Activated CD8-positive, alpha-beta memory T cell treated with anti-CD3 and anti-CD28 coated beads, Interleukin-2, amount 50 U/mL, for 48 hours (primary cell): ENCODE results near the gene MCF2L.
"Not testable (repeated sequence)": the region's sequence is repeated elsewhere in the genome, so short reads cannot be mapped to it uniquely, and the experiment has no call there.

Source experiments
- DNase-seq: peaks from one replicate; pipeline ENCODE4 v3.0.0-alpha.2; 2020

Gene MCF2L, protein sequence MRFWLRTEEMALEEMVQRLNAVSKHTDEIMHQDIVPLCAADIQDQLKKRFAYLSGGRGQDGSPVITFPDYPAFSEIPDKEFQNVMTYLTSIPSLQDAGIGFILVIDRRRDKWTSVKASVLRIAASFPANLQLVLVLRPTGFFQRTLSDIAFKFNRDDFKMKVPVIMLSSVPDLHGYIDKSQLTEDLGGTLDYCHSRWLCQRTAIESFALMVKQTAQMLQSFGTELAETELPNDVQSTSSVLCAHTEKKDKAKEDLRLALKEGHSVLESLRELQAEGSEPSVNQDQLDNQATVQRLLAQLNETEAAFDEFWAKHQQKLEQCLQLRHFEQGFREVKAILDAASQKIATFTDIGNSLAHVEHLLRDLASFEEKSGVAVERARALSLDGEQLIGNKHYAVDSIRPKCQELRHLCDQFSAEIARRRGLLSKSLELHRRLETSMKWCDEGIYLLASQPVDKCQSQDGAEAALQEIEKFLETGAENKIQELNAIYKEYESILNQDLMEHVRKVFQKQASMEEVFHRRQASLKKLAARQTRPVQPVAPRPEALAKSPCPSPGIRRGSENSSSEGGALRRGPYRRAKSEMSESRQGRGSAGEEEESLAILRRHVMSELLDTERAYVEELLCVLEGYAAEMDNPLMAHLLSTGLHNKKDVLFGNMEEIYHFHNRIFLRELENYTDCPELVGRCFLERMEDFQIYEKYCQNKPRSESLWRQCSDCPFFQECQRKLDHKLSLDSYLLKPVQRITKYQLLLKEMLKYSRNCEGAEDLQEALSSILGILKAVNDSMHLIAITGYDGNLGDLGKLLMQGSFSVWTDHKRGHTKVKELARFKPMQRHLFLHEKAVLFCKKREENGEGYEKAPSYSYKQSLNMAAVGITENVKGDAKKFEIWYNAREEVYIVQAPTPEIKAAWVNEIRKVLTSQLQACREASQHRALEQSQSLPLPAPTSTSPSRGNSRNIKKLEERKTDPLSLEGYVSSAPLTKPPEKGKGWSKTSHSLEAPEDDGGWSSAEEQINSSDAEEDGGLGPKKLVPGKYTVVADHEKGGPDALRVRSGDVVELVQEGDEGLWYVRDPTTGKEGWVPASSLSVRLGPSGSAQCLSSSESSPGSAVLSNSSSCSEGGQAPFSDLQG

DNA sequence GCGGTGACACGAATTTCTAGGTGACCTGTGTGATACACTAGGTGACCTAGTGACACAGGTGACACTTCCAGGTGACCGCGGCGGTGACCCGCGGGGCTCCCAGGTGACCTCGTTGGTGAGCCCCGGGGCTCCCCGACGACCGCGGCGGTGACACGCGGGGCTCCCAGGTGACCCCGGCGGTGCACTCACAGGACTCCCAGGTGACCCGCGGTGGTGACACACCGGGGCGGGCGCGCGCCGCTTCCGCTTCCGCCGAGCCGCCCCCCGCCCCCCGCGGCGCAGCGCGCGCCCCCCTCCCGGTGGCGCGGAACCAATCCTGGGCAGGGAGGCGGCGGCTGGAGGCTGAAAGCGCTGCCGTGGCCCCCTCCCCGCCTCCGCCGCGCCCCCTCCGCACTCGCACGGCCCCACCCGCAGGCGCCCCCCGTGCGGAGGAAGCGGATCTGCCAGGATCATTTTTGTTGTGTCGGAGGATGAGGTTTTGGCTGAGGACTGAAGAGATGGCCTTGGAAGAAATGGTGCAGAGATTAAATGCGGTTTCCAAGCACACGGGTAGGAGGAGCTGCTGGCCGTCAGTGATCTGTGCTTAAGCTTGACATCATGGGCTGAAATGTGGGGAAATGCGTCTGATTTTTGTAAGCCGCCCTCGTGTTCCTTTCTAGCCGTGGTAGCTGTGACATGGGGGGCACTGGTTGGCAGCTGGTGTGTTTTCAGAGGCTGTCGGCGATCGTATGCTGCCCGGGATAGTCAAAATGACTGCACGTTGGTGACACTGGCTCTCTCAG lies at the start of gene MCF2L:
Gene MCF2L (plus strand): TSS at position 305 of the 782 bp plus-strand sequence. CDS start 166 bp downstream, at position 471.
- DNase-seq = peak; percentile 79

DNA sequence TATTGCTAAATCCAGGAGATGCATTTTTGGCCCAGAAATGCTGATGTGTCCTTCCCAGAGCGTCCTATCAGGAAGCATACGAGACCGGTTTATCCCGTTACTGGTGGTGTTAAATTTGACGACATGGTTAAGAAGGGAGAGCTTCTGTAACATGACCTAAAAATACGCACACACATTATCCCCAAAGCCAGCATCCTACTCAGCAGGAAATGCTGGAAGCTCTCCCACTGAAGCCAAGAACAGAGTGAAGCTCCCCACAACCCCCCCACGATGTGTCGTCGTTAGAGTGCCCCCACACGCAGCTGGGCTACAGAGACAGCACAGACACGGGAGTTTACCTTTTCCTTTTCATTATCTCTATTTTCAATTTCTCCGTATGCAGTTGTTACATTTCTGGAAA lies 45.1 kb upstream of the MCF2L start:
- no peak for DNase-seq

DNA sequence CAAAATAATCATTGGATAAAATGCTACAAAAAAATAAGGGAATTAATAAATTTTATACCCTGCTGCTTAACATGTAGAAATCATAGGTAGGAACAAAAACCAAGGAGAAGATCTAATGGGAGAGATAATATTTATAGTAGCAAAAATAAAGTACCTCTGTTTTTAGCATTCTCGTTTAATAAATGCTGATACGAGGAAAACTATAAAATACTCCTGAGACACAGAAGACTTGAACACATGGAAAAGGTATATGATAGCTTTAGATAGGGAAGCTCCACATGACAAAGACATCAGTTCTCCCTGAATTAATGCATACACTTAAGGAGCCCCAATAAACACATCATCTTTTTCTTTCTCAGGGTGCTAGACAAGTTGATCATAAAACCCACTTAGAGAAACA lies 44.6 kb upstream of the MCF2L start:
- no peak for DNase-seq

DNA sequence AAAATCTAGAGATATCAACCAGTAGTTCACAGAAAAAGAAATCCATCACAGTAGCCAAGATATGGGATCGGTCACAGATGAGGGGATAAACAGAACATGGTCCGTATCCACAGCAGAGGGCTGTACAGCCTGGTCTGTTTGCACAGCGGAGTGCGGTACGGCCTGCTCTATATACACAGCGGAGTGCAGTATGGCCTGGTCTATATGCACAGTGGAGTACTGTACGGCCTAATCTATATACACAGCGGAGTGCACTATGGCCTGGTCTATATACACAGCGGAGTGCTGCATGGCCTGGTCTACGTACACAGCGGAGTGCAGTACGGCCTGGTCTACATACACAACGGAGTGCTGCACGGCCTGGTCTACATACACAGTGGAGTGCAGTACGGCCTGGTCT lies 43.0 kb upstream of the MCF2L start:
- DNase-seq = no peak

DNA sequence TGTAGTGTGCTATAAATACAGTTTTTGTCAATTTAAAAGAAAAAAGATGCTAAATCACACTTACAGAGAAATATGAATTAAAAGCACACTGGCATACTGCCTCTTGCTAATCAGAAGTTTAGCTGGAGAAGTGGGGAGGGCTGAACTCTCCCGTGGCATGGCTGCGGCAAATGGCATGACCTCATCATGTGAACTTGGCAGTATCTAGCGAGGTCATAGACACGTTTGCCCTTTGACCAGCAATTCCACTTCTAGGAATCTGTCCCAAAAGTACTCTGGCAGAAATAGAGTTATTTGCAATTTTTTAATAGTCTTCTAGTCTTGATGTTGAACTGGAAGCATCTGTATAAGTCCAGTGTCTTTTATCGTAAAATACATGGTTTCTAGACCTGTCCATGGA lies 42.0 kb upstream of the MCF2L start:
- no peak for DNase-seq

DNA sequence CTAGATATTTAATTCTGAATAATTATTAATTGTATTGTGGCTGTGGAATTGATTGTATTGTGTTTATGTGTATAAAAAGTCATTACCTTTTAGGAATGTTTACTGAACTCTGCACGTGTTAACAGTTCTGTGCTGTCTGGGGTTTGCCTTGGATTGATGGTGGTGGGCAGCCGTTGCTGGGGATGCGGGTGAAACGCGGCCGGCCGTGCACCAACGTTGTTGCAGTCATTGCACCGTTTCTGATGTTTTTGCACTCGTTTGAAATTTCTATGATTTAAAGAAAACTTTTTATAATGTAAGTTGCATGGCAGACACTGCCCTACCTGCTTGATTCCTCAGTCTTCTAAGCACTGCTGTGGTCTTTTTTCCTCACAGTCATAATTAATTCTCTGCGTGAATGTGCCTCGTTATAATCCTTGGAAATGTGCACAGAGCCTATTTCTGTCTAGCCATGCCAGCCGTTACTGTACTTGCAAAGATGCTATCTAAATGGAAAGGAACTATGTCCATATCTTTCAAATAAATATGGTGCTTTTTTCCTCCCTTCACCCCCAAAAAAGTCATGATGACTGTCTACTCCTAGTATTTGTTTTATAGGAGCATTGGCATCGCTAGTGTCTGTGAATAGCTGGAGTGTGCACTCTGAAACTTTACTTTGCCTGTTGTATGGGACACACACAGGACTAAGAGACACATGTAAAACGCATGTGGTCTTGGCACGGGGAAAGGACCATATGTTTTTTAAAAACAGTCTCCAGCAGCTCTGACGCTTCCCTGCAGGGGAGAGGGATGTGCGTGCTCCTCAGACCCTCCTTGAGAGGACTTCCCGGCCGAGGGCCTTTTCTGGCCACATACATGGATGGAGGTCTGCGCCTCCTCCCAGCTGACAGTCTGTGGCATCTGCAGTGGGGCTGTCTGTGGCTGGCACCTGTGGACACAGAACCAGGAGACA lies 40.7 kb upstream of the MCF2L start:
- DNase-seq = no peak

DNA sequence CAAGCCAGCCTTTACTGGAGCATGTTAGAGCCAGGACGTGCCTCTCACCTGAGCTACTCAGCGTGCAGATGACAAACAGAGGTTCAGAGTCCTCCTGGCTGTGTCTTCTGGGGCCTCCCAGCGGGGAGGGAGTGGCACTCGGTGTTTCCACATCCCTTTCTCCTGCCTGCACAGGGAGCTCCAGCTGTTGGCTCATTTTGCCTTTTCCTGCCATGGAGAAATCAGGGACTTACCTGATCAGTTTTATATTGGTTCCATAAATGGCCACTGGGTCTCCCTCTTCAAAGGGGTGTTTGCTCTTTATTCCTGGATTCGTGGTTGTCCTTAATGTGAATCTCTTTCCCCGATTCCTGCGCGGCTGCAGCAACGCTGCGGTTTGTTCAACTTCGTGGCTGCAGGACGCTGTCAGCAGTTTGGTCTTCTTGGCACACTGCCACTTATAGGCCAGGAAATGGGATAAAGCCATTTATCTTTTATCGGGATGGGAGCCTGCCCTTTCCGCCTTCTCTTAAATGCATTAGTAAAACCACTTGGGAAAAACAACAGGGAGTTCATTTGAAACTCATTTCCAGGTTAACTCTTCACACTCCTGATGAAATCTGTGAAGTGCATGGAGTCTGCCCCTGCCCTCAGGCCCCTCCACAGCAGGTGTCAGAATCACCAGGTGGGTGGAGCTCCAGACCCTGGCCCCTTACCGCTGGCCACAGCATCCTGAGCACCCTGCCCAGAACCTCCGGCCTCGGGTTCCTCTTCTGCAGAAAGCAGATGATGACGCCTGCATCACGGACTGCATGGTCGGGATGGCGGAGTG lies 39.8 kb upstream of the MCF2L start:
- DNase-seq = no peak

DNA sequence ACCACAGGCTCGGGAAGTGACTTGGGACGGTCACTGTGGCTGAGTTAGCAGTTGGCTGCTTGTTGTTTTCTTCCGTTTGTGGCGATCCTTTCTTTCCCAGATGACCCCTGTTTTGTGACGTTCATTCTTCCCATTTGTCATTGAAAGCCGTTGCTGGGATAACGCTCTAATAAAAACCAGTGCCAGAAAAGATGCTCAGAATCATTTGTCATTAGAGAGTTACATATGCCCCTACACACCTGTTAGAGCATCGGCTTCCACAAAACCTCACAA lies 39.3 kb upstream of the MCF2L start:
- no peak for DNase-seq

DNA sequence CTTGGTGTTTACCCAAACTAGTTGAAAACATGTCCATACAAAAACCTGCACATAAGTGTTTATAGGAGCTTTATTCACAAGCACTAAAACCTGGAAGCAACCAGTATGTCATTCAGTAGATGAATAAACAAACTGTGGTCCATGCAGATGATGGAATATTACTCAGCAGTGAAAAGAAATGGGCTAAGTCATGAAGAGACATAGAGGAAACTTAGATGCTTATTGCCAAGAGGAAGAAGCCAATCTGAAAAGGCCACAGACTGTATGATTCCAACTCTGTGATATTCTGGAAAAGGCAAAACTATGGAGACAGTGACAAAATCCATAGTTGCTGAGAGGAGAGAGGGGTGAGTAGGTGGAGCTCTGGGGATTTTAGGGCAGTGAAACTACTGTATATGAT lies 38.8 kb upstream of the MCF2L start:
- no peak for DNase-seq

DNA sequence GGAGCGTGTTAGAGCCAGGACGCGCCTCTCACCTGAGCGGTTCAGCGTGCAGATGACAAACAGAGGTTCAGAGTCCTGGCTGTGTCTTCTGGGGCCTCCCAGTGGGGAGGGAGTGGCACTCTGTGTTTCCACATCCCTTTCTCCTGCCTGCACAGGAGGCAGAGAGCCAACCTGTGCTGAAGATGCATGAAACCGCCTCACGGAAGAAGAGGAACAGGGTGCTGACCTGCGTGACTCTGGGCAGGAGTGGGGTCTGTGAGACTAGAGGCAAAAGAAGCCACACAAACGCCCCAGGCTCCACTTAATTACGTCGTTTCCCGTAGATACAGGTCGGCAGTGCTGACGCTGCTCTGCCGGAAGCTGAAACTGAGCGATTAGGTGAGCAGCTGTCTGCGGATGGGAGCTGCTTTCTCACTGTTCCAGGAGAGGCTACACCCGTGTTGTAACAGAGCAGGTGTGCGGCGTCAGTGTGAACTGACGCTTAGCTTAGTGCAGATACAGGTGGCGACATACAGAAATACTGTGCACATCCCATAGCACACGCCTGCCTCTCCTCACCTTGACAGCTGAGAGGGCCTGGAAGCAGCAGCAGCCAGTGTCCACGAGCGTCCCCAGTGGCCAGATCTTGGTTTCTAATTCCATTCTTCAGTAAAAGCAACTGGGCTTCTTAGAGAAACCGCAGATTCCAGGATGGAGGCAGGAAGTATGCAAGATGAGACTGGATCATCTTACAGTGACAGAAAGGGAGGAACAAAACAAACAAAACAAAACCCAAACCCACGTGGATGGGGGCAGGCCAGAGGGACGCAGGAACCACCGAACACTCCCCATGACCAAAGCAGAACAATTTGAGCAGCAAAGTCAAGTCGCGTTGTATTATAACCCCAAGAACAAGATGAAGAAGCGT lies 37.7 kb upstream of the MCF2L start:
- DNase-seq = no peak

DNA sequence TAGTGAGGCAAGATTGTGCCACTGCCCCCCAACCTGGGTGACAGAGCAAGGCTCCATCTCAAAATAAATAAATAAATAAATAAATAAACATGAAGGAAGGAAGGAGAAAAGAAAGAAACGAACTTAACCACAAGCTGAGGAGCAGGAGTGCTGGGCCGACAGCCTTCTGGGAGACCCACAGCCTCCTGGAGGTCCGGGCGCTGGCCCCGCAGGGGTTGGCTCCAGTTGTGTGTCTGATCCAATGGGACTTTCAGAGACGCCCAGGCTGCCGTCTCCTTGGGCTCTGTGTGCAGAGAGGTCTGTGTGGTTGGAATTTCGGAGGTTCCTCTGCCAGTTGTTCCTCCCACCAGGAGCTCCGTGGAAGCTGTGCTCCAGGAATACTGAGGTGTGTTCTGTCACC lies 36.0 kb upstream of the MCF2L start:
- no peak for DNase-seq

DNA sequence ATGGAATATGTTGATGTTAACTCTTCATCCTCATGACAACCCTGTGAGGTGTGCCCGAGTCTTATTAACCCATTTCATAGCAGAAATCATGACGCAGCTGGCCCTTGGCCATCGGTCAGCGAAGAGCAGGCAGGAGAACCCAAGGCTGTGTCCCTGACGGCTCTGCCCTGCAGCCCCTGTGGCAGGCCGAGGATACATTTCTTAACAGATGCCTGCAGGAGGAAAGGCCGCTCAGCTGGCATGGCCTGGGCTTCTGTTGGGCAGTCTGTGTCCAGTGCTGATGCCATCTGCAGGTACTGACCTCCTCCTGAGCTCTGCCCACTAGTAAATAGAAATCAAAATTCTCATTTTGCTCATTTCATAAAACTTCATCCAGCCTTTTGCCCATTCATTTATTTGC lies 35.4 kb upstream of the MCF2L start:
- no peak for DNase-seq

DNA sequence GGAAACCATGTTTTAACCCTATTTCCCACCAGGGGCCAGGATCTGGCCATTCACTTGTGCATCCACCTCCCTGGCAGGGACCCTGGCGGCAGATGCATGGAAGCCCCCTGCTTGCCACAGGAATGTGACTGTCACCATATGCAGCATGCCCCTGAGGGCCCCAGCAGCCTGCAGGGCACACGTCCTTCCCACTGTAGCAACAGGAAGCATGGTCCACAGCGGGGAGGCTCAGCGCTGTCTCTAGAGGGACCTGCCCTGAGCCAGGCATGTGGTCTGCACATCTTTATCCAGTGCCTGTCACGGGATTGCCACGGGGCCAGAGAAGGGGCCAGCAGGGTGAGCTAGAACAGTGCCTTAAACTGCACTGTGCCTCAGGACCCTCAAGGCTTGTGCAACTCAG lies 34.9 kb upstream of the MCF2L start:
- DNase-seq = no peak

DNA sequence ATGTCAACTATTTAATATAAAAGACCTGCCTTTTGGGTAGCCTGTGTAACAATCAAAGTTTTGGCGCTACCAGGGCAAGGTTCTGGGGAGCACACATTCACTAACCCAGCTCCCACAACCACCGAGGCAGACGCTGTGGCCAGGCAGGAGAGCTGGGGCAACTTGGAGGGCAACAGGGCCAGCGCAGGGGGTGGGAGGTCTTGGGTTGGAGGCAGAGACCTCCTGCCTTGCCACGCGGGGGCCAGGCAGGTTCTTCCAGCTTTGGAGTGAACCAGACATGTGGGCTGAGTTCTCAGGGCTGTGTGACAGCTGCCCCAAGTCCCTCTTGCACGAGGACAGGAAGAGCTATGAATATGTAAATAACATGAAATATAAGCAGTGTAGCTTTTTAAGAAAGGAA lies 30.3 kb upstream of the MCF2L start:
- no peak for DNase-seq

DNA sequence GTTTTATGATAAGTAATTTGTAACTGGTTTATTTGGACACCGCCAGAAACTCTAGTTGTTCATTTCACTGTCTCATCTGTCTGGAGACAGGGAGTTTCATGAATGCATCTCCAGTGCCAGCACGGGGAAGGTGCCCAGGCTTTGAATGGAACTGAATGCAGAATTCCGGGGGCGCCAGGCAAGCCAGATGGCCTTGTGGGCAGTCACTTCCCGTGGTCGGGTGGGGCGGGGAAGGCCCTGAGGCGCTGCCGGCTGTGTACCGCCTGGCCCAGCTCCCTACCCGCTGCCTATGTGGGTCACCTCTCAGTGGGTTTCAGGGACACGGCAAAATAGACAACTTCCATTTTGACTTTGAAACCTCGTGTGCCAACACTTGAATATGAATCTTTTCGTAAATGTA lies 28.8 kb upstream of the MCF2L start:
- DNase-seq = no peak

DNA sequence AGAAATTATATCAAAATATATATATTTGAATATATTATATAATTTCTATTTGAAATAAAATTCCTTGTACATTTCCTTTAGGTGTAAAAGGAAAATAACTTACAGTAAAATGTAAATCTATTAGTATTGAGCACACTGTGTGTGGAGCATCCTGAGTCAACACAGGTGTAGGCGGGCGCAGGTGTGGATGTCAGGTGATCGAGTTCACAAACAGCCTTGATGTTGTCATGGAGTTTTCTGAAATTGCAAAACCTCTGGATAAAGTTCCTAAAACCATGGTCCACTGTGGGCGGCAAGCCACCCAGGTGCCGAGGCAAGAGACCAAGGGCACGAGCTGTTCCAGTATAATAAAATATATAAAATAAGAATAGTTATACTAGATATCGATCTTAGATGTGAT lies 27.7 kb upstream of the MCF2L start:
- DNase-seq = no peak

DNA sequence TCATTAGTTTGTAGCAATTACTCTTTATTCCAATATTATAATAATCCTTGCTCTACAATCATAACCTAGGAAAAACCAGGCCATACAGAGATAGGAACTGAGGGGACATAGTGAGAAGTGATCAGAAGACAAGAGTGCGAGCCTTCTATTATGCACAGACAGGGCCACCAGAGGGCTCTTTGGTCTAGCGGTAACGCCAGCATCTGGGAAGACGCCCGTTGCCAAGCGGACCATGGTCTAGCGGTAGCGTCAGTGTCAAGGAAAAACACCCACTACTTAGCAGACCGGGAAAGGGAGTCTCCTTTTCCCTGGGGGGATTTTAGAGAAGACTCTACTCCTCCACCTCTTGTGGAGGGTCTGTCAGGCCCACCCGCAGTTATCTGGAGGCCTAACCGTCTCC lies 27.2 kb upstream of the MCF2L start:
- not testable (repeated sequence) for DNase-seq

DNA sequence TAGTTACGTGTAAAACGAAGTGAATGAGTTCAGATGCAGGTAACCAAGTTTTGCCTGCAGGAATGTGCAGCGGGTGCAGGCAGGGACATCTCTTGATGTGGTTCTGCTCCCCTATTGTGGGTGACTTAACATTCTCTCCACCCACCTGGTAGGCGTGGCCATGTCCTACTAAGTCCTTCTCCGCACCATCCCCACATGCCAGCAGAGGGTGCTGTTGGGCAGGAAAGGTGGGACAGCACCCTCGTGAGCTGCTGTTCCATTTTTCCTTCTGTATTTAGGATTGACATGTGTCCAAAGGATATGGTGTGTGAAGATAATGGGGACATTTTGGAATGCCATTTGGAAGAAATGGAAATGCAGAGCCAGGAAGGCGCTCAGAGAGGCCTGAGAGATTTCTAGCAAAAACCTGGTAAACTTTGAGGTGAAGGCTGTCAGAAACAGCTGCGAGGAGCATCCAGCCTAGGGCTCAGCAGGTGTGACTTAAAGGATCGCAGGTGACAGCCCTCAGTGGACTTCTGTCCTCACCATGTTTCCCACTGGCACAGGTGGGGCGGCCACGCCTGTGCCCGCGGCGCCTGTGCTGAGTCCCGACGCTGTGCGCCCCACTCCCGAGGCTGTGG lies 26.2 kb upstream of the MCF2L start:
- peak; percentile 98 for DNase-seq
